ENCODE results near the gene SMAD3. TPM values are rescaled to one million over a fixed set of nuclear protein-coding genes. Genes with fewer than 3 reads are reported as not detected.
"Not testable (repeated sequence)": the region's sequence is repeated elsewhere in the genome, so short reads cannot be mapped to it uniquely, and the experiment has no call there.

Gene SMAD3
- 10 to 100 TPM; 42.6 to 62.2 (median 49.6) TPM for polyA plus RNA-seq (ENCODE audit: insufficient read length in 4 of 4)

DNA sequence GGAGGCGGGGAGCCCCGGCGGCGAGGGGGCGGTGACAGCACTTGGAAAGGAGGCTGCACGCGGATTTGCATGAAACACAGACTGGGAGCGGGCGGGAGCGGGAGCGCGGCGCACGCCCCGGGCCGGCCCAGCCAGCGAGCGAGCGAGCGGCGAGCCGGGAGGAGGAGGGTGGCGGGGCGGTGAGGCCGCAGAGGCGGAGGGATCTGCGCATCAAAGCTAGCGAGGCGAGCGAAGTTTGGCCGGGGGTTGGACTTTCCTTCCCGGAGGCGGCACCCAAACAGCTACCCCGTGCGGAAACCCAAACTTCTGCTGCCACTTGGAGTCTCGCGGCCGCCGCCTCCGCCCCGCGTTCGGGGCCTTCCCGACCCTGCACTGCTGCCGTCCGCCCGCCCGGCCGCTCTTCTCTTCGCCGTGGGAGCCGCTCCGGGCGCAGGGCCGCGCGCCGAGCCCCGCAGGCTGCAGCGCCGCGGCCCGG, at the start of gene SMAD3:
Gene SMAD3 (plus strand): TSS at position 72 of the 475 bp plus-strand sequence. CDS start 553 bp downstream, outside the sequence.
- peak in 3 of 4 donors; percentile 58 to 83 (median 82) for DNase-seq (ENCODE audit: low read depth in 4 of 4, low spot score in 2 of 4)

DNA sequence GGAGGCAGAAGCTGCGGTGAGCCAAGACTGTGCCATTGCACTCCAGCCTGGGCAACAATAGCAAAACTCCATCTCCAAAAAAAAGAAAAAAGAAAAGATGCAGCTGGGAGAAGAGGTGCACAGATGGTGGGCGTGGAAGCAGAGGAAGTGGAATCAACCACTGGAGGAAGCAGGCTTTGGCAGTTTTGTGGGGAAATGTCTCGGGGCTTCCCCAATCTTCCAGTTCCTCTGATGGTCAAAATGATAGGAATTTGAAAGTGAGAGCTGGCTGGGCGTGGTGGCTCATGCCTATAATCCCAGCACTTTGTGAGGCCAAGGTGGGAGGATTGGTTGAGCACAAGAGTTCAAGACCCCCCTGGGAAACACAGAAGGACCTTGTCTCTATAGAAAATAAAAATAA, 48.1 kb upstream of the SMAD3 start:
- DNase-seq (ENCODE audit: low read depth in 4 of 4, low spot score in 2 of 4) = no peak

DNA sequence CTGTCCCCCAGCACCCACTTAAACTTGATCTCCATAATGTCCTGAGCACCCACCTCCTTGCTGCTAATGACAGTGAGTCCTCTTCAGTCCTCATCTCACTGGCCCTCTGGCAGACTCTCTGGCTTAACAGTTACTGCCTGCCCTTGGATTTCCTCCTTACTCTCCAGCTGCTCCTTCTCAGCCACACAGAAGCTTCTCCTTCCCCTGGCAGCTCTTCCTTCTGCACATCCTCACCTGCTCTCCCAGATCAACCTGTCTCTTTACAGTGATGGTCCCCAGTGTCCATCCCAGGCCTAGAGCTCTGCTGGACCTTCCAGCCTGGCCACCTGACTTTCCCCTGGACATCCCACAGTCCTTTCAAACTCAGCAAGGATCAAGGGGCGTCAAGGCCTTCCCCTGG, 47.4 kb upstream of the SMAD3 start:
- no peak for DNase-seq (ENCODE audit: low read depth in 4 of 4, low spot score in 2 of 4)

DNA sequence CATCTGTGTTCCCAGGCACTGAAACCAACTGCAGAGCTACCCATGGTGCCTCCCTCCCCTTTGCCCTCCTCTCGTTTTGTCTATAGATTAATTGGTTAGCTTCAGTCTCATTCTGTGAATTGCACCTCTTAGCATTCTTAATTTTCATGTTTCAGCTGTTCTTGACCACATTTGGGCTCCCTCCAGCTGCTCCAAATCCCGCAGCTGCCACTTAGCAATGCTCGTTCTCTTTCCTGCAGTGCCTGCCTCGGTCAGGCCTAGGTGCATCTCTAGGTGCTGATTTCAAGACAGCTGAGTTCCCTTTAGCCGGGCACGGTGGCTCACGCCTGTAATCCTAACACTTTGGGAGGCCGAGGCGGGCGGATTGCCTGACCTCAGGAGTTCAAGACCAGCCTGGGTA, 47.0 kb upstream of the SMAD3 start:
- no peak for DNase-seq (ENCODE audit: low read depth in 4 of 4, low spot score in 2 of 4)

DNA sequence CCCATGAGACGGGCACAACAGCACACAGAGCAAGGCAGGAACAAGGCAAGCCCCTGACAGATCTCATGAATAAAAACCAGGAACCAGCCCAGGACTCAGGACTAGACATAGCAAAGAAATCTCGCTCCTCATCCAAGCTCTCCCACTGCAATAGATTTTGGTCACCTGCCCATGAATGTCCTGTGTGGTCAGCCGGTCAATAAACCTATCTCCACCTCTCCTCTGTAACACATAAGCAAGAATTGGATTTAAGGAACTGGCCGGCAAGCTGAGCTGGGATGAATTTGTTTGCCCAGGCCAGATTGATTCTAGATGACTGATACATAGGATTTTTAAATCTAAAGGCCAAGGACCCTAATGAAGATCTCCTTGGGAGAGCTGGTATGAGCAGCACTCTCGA, 46.3 kb upstream of the SMAD3 start:
- no peak for DNase-seq (ENCODE audit: low read depth in 4 of 4, low spot score in 2 of 4)

DNA sequence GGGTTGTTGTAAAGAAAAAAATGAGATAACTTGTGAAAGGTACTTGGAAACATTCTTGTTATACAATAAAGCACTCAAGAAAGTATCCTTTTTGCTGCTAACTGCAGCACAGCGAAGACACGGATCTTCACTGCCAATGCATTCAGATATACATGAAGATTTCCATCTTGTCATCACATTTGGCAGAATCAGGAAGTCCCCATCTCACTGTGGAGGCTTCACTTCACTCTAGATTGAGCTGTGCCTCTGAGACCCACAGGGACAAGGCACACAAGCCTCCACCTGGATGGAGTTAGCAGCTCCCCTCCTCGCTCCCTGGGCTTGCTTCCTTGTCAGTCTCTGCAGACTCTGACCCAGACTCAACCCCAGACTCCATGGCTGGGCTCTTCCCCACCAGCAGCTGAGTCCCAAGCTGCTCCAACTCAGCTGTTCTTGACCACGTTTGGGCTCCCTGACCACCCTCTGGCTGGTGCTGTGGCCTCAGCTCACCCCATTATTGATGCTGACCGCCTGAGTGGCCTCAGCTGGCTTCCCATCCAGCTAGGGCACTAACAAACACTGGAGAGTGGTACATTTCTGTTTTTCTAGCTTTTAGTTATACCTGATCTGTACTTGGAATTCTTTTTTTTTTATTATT, 45.4 kb upstream of the SMAD3 start:
- no peak for DNase-seq (ENCODE audit: low read depth in 4 of 4, low spot score in 2 of 4)

DNA sequence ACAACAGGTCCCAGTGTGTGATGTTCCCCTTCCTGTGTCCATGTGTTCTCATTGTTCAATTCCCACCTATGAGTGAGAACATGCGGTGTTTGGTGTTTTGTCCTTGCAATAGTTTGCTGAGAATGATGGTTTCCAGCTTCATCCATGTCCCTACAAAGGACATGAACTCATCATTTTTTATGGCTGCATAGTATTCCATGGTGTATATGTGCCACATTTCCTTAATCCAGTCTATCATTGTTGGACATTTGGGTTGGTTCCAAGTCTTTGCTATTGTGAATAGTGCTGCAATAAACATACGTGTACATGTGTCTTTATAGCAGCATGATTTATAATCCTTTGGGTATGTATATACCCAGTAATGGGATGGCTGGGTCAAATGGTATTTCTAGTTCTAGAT, 44.7 kb upstream of the SMAD3 start:
- not testable (repeated sequence) for DNase-seq (ENCODE audit: low read depth in 4 of 4, low spot score in 2 of 4)

DNA sequence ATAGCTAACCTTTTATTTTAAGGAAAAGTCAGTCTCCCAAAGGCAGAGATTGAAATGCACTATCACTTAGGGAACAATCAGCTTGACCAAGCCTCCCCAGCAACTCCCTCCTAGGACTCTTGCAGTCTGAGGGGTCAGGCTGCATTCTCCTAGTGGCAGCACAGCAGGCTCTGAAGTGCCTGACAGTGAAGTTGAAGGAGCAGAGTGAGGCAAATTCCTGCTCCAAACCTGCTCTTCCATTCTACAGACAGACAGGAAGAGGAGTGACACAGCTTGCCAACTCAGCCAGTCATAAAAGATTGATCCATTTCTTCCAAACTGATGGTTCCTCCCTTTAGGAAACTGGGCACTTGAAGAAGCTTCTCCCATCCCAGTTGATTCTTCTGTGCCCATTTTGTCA, 43.9 kb upstream of the SMAD3 start:
- DNase-seq (ENCODE audit: low read depth in 4 of 4, low spot score in 2 of 4) = no peak

DNA sequence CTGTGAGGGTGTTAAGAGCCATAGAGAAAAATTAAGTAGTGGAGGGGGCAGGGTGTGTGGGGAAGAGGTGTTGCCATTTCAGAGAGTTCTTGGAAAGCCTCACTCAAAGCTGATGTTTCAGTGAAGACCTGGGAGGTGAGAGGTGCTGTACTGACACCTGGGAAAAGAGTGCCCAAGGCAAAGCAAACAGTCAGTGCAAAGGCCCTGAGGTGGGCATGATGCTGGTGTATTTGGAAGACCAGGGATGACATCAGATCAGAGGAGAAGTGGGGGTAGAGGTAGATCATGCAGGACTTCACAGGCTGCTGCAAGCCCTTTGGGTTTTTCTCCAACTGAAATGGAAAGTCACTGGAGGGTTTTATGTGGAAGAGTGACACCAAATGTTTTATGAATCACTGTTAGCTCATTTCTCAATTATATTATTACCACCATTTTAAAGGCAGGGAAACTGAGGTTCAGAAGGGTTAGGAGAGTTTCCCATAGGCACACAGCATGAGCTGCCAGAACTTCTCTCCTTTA, 42.8 kb upstream of the SMAD3 start:
- DNase-seq (ENCODE audit: low read depth in 4 of 4, low spot score in 2 of 4) = no peak

DNA sequence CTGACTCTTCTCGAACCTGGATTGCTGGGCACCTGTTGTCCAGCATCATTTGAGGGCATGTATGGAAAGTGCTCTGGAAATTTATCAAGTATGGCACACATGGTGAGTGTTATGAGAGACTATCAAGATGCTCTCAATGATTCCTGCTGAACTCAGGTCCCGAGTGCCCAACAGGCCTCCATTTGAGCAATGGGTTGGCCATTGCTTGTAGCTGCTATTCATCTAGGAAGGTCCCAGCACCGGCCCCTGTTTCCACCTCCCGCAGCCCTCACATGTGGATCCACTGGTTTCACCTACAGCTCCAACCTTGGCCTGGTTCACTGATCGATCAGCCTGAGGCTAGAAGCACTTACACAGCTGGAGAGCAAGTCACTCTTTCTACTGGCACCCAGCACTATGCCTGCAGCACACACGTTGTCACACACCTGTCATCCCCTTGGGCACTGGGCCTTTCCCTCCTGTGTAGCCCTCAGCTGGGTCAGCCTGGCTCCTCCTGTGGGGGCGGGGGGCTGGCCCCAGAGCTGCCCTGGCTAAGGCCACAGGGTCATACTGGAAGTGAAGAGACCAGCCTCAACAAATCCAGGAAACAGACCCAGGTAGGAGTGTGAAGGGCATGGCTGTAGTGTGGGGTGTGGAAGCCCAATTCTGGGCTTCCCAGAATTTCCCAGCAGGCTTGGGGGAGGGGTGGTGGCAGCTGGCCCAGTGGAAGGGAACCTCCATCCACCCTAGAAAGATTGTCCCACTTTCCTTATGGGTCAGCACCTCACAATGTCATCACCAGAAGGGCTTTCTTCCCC, 41.7 kb upstream of the SMAD3 start:
- DNase-seq (ENCODE audit: low read depth in 4 of 4, low spot score in 2 of 4) = no peak

DNA sequence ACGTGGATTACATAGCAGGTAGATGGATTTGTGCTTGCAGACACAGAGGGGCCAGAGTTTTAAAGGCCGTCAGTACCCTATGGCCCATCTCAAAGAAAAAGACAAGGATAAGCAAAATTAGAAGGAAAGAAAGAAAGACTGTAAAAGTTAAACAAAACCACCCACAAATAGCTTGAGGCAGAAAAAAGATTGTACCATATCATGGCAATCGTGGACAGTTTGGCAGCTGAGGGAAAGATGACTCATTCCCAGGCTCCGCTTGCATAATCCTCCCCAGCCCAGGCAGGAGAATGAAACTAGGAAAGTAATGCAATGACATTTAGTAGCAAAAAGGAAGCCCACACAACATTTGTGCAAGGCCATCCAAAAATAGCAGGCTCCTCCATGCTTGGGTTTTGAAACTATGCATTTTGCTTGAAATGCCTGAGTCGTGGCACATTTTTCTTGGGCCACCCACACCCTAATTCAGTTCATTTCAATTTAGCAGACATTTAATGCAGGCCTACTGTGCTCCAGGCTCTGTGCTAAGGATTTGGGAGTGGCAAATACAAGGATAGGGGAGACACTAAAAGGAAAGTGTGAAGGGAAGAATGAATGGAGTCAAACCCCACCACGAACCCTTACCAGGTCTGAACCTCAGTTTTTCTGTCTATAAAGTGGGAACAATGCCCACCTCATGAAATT, 40.9 kb upstream of the SMAD3 start:
- DNase-seq (ENCODE audit: low read depth in 4 of 4, low spot score in 2 of 4) = no peak

DNA sequence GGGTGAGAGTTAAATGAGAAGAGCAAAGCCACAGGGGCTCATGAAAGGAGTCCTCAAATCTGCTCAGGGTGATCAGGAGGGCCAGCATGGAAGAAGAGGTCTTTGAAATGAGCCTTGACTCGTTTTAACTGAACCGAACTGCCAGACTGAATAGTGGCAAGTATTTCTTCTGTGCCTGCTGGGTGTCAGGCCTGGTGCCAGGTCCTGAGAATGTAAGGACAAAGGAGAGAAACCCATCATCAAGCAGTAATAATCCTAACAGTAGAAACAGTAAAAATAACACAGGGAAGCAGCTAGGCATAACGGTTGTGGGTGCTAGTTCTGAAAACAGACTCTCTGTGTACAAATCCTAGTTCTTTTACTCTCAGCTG, 40.4 kb upstream of the SMAD3 start:
- DNase-seq (ENCODE audit: low read depth in 4 of 4, low spot score in 2 of 4) = no peak

DNA sequence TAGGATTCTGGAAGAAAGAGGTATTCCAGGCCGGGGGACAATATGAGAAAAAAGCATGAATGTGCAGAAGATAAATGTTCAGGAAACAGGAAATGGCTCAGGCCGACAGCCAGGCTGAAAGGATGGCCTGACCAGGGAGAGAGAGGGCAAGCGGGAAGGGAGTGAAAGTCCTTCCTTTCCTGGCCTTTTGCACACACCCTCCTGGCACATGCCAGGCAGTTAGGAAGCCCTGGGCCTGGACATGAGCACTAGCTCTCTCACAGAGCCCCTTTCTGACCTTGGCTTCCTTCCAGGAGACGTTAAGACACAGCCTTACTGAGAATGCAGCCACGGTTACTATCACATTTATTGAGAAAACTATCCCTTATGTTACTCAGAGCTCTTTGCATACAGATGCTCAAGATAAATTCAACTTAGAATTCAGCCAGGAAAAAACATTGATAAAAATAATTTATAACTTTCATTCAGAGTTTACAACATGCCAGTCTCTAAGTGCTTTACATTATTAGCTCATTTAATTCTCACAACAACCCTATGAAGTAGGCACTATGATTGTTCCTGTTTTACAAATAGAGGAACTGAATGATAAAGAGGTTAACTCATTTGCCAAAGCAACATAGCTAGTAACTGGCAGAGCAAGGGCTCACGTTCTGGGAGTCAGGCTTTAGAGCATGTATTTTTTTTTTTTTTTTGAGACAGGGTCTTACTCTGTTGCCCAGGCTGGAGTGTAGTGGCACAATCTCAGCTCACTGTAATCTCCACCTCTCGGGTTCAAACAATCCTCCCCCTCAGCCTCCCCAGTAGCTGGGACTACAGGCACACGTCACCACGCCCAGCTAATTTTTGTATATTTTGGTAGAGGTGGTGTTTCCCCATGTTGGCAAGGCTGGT, 39.4 kb upstream of the SMAD3 start:
- DNase-seq (ENCODE audit: low read depth in 4 of 4, low spot score in 2 of 4) = no peak

DNA sequence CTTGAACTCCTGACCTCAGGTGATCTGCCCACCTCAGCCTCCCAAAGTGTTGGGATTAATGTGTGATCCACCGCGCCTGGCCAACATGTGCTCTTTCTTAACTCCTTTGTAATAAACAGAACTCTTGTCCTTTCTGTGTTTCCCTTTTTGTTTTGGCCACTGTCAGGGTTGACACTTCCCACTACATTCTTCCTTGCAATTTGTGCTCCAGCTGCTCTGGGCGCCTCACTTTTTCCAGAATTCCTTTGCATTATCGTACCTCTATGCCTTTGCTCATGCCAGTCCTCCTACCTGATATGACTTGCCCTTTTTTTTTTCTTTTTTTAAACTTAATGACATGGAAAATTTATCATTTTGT, 38.8 kb upstream of the SMAD3 start:
- DNase-seq (ENCODE audit: low read depth in 4 of 4, low spot score in 2 of 4) = no peak

DNA sequence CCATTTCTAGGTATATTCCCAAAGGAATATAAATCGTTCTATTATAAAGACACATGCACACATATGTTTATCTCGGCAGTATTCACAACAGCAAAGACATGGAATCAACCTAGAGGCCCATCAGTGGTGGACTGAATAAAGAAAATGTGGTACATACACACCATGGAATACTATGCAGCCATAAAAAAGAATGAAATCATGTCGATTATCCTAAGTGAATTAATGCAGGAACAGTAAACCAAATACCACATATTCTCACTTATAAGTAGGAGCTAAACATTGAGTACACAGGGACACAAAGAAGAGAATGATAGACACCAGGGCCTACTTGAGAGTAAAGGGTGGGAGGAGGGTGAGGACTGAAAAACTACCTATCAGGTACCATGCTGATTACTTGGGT, 37.0 kb upstream of the SMAD3 start:
- not testable (repeated sequence) for DNase-seq (ENCODE audit: low read depth in 4 of 4, low spot score in 2 of 4)

DNA sequence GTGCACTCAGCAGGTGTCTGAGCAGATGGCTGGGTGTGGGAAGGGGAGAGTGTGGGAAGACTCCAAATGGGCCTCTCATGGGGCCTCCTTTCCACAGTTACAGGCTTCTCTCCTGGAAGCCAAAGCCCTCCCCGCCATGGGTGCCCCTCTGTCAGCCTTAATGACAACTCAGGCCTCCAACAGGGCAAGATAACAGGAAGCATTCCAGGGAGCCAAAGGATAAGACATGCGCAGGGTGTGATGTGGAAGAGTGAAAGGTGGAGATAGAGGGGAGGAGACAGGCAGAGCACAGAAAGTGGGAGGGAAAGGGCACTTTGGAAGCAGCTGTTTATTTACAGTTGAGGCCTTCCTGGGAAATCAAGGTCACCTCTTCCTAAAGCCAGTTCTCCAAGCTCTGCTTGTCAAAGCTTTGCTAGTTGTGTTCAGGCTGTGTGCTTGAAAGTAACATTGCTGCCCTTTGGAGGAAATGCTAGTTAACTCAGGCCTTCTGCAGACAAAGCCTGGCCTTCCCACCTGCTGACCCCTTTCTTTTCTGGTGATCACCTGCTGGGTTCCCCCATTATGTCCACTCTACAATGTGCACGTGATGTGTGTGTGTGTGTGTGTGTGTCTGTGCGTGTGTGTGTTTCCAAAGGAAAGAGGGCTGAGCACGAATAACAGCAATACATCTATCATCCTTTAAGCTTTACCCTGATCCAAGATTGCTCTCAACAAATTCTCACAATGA, 35.2 kb upstream of the SMAD3 start:
- DNase-seq (ENCODE audit: low read depth in 4 of 4, low spot score in 2 of 4) = no peak

DNA sequence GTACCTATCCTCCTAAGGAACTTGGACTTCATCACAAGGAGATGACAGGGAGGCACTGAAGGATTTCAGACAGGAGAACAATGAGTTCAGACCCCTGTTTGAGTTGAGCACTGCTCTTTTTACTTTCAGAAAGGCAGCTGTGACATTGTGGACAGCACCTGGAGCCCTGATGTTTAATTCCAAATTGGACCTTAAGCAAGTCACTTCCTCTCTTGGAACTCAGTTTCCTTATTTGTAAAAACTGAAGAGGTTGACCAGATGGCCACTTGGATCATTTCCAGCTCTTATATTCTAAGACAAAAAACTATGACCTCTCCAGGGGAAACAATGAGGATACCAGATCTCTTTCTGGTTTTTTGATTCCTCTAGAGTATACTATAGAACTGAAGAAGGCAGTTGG, 34.1 kb upstream of the SMAD3 start:
- DNase-seq (ENCODE audit: low read depth in 4 of 4, low spot score in 2 of 4) = no peak

DNA sequence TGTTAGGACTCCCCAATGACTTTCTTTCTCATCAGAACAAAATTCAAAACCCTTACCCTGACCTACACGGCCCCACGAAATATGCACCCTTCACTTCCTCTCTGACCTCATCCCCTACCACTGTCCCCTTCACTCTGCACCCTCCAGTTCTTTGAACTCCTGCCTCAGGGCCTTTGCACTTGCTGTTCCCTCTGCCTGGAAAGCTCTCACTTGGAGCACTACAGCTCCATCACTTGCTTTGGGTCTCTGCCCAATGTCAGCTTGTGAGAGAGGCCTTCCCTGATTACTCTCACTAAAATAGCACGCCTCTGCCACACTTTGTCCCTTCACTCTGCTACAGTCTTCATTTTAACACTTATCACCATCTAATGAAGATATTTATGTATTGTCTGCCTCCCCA, 32.8 kb upstream of the SMAD3 start:
- no peak for DNase-seq (ENCODE audit: low read depth in 4 of 4, low spot score in 2 of 4)

DNA sequence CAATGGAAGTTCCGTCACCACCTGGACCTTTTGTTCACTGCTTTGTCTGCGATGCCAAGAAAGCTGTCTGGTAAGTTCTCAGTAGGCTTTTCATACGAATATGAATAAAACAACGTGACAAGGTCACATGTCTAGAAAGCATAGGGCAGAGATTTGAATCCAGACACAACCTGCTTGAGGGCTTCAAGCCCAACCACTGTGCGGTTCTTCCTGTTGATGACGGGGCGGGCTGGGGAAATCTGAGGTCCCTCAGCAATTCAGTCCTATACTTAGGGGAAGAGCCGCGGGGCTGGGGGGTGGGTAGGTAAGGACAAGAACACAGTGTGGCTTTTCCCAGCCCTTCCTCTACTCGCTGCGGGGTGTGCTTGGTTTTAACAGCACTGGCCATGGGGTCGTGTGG, 32.4 kb upstream of the SMAD3 start:
- DNase-seq (ENCODE audit: low read depth in 4 of 4, low spot score in 2 of 4) = no peak

DNA sequence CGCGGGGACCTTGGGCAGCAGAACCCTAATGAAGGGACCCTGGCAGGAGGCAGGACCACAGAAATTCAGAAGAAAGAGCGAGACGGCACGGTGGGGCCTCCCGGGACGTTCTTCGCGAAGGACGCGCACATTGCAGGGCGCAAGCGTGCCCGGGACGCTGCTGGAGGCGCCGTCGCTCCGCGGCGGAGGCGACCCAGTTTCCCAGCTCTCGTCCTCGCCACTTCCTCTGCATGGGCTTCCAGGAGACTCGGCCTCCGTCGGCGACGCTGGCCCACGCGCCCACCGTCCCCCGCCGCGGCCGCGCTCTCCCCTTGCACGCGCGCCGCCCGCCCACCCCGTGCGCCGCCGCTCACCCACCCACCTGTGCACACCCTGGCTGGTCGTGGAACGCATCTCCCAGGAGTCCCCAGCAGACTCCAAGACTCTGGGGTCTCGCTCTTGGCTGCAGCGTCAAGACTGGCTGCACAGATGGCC, 31.8 kb upstream of the SMAD3 start:
- DNase-seq (ENCODE audit: low read depth in 4 of 4, low spot score in 2 of 4) = no peak

Data from left renal cortex interstitium (tissue), 4 donors.